Progenitor cell of endocrine pancreas (in vitro differentiated cells): ENCODE data around the gene IRF4. TPM values are rescaled to one million over a fixed set of nuclear protein-coding genes. Genes with fewer than 3 reads are reported as not detected.

Experiments used
- DNase-seq: peaks from one replicate; pipeline ENCODE4 v3.0.0; 2021; ENCODE audit warnings: low spot score; ENCODE audit not compliant: unreplicated experiment
- H3K27ac Mint-ChIP-seq: 2 replicates; pipeline ENCODE4 v1.8.0; 2021; ENCODE audit warnings: mild to moderate bottlenecking, moderate library complexity, mixed read lengths
- H3K27me3 Mint-ChIP-seq: 2 replicates; pipeline ENCODE4 v1.8.0; 2021; ENCODE audit warnings: mixed read lengths
- H3K36me3 Mint-ChIP-seq: 2 replicates; pipeline ENCODE4 v1.8.0; 2022; ENCODE audit warnings: mixed read lengths; ENCODE audit not compliant: insufficient read depth
- H3K4me1 Mint-ChIP-seq: 2 replicates; pipeline ENCODE4 v1.8.0; 2021; ENCODE audit warnings: low read depth, mixed read lengths
- H3K4me3 Mint-ChIP-seq: 2 replicates; pipeline ENCODE4 v1.8.0; 2021; ENCODE audit warnings: low read depth, mild to moderate bottlenecking, moderate library complexity, mixed read lengths
- H3K9me3 Mint-ChIP-seq: 2 replicates; pipeline ENCODE4 v1.8.0; 2021; ENCODE audit warnings: low read depth, mixed read lengths
- total RNA-seq: library from RNA; stranded (reverse); gene quantifications from 2 replicates; pipeline ENCODE4 v1.2.1, GENCODE V29; 2021
- TF ChIP-seq, protein P1 (sequence below): fragments of 200-600 bp; sonication (generic); IDR thresholded peaks from one replicate; pipeline ENCODE4 v1.5.0; 2021; ENCODE audit warnings: antibody characterized with exemption, mild to moderate bottlenecking; ENCODE audit not compliant: unreplicated experiment

IRF4 gene
- total RNA-seq, 1 donor from 2014 or later: not detected

DNA sequence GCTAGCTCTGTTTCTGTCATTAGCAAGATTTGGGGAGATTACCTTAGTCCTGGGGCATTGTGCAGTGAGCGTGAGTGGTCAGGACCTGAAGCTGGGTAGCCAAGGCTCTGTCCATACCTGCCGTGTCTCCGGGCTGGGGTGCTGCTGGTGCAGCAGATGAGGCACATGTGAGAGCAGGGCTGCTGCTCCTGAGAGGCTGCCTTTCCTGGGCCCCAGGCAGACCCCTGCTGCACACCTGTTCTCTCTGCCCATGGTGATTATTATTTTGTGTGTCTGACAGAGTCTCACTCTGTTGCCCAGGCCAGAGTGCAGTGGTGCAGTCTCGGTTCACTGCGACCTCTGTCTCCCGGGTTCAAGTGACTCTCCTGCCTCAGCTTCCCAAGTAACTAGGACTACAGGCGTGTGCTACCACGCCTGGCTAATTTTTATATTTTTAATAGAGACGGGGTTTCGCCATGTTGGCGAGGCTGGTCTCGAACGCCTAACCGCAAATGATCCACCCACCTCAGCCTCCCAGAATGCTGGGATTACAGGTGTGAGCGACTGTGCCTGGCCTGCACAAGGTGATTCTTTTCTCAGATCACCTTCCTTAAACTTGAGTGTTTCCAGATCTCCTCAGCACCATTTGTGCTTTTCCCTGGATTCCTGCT lies 36.8 kb upstream of the IRF4 start:
- H3K9me3 Mint-ChIP-seq: peaks cover 37% of the 10 kb centered on the region
- H3K36me3 Mint-ChIP-seq: peaks cover 13% of the 10 kb centered on the region
- no peak for DNase-seq
- no peaks in the 10 kb centered on the region for H3K27me3 Mint-ChIP-seq
- H3K27ac Mint-ChIP-seq: no peak overlapping the region
- H3K4me1 Mint-ChIP-seq: no peaks in the 10 kb centered on the region
- TF ChIP-seq, protein P1, sequence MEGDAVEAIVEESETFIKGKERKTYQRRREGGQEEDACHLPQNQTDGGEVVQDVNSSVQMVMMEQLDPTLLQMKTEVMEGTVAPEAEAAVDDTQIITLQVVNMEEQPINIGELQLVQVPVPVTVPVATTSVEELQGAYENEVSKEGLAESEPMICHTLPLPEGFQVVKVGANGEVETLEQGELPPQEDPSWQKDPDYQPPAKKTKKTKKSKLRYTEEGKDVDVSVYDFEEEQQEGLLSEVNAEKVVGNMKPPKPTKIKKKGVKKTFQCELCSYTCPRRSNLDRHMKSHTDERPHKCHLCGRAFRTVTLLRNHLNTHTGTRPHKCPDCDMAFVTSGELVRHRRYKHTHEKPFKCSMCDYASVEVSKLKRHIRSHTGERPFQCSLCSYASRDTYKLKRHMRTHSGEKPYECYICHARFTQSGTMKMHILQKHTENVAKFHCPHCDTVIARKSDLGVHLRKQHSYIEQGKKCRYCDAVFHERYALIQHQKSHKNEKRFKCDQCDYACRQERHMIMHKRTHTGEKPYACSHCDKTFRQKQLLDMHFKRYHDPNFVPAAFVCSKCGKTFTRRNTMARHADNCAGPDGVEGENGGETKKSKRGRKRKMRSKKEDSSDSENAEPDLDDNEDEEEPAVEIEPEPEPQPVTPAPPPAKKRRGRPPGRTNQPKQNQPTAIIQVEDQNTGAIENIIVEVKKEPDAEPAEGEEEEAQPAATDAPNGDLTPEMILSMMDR: no peak
- H3K4me3 Mint-ChIP-seq: no peak overlapping the region

DNA sequence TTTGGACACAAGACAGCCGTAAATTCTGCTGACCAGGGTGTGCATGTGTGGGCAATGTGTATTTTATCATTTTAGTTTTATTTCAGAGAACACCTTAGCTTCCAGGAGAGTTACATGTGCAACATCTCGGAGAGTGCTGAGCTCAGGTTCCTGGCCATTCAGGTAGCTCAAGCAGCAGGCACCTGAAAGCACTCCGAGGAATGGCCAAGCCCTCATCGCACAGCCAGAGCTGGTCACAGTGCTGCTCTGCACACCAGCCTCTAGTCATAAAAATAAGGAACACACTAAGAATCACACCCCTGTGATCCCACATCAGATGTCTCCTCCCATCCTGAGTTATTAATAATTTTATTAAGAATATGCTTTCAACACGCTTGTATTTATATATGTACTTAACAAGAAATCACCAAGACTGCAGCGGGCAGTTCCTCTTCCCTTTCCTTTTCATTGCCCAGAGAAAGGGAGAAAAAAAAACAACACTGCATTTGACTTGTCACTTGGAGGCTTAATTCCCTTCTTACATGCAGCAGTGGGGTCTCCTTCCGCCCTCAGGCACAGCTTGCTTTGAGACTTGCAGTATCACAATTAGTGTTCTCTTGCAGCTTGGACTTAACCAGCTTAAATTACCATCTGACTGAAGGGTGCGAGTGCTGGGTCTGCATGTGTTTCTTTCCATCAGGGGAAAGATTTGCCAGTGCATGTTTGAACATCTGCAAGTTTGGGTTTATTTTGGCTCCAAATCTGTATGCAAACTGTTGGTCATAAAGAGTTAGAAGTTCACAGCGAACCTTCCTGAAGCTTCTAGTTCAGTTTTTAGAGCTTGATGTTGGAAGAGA lies 36.0 kb upstream of the IRF4 start:
- TF ChIP-seq, protein P1: no peak
- Mint-ChIP-seq H3K9me3 (peaks cover 34% of the 10 kb centered on the region), H3K27me3 (no peaks in the 10 kb centered on the region), H3K27ac (no peak overlapping the region), H3K4me3 (no peak overlapping the region), H3K36me3 (peaks cover 10% of the 10 kb centered on the region), H3K4me1 (no peaks in the 10 kb centered on the region)
- no peak for DNase-seq

DNA sequence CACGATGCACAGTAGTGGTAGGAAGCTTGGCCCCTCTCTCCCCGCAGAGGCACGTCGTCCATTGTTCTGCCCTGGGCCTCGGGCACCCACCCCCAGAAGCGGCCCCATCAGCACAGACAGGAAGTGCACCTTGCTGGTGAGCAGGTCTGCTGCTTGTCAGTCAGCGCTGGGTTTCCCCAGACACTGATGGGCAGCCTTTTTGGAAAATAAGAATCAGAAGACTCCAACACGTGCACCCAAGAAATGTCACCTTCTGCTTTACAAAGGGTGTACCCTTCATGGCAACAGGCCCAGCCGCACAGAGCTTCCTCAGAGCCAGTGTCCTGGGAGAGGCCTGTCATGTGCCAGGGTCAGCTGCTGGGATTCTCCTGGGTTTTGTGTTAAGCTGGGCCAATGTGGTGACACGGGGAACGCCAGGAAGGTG lies 34.7 kb upstream of the IRF4 start:
- Mint-ChIP-seq H3K36me3 (peaks cover 8% of the 10 kb centered on the region), H3K27ac (no peak overlapping the region), H3K4me3 (no peak overlapping the region), H3K27me3 (no peaks in the 10 kb centered on the region), H3K9me3 (peaks cover 39% of the 10 kb centered on the region), H3K4me1 (no peaks in the 10 kb centered on the region)
- TF ChIP-seq, protein P1: no peak
- no peak for DNase-seq

DNA sequence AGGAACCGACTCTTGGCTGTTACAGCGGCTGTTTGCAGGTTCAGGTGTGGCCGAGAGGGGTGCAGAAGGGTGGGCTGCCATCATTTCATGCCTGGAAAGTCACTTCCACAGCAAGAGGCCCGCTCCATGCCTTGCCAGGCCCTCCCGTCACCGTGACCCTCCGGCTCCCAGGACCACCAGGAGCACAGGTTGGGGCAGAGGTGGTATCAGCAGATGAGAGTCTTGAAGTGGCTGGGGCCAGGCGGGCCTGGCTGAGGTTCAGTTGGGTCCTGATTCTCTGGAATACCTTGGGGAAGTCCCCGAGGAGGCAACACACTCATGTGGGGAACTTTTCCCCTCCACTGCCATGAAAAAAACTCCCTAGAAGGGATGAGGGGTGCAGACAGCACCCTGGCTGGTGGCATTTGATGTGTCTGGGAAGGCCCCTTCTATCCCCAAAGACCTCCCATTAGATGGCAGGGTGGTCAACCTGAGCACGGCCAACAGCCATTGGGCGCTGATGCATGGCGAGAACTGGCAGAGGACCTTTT lies 34.2 kb upstream of the IRF4 start:
- no peaks in the 10 kb centered on the region for H3K4me1 Mint-ChIP-seq
- no peak overlapping the region for H3K4me3 Mint-ChIP-seq
- no peak overlapping the region for H3K27ac Mint-ChIP-seq
- TF ChIP-seq, protein P1: no peak
- H3K36me3 Mint-ChIP-seq: peaks cover 8% of the 10 kb centered on the region
- no peak for DNase-seq
- peaks cover 41% of the 10 kb centered on the region for H3K9me3 Mint-ChIP-seq
- H3K27me3 Mint-ChIP-seq: no peaks in the 10 kb centered on the region

DNA sequence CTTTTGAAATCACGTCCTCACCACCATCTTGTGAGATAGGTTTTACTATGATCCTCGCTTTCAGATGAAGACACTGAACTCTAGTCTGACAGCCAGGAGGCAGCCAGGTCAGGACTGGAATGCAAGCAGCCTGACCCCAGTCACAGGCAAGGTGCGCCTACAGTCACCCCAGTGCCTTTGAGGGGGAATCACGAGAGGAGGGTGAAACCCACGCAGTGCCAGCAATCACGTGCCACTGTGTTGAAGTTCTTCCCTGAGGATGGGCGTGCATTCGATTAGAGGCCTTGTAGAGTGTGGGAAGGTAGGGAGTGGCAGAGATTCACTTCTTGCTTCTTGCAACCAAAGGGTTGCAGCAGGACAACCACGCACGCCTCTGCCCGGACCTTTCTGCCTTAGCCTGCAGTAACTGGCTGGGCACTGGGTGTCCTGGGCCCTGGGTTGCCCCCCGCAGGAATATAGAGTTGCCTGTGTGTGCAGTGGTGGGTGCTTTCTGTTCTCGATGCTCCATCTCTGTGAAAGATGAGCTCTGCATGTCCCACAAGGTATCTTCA lies 33.7 kb upstream of the IRF4 start:
- no peak for DNase-seq
- H3K27me3 Mint-ChIP-seq: no peaks in the 10 kb centered on the region
- TF ChIP-seq, protein P1: no peak
- H3K9me3 Mint-ChIP-seq: peaks cover 46% of the 10 kb centered on the region
- H3K4me3 Mint-ChIP-seq: no peak overlapping the region
- H3K36me3 Mint-ChIP-seq: peaks cover 6% of the 10 kb centered on the region
- H3K4me1 Mint-ChIP-seq: no peaks in the 10 kb centered on the region
- no peak overlapping the region for H3K27ac Mint-ChIP-seq
